Muscle layer of colon (tissue), 2 donors: ENCODE data around the gene GRIK1.

Experiments used
- H3K27ac ChIP-seq: one replicate; pipeline ENCODE4 v1.7.0; 2013; ENCODE audit warnings: low read depth, mild to moderate bottlenecking, low read length, moderate library complexity
- H3K27me3 ChIP-seq, 2 donors: one replicate each; pipeline ENCODE4 v1.7.0; 2013; ENCODE audit warnings: low read length in 2 of 2, mild to moderate bottlenecking in 2 of 2; ENCODE audit not compliant: insufficient read depth in 2 of 2, control insufficient read depth in 1 of 2
- H3K36me3 ChIP-seq: one replicate; pipeline ENCODE4 v1.7.0; 2013; ENCODE audit warnings: mild to moderate bottlenecking, low read length; ENCODE audit not compliant: insufficient read depth
- H3K4me1 ChIP-seq: one replicate; pipeline ENCODE4 v1.7.0; 2013; ENCODE audit warnings: mild to moderate bottlenecking, low read length; ENCODE audit not compliant: insufficient read depth
- H3K4me3 ChIP-seq, 2 donors: one replicate each; pipeline ENCODE4 v1.7.0; 2013; ENCODE audit warnings: low read length in 2 of 2, low read depth in 1 of 2, mild to moderate bottlenecking in 1 of 2, moderate library complexity in 1 of 2
- H3K9ac ChIP-seq: one replicate; pipeline ENCODE4 v1.7.0; 2013; ENCODE audit warnings: low read length
- H3K9me3 ChIP-seq: one replicate; pipeline ENCODE4 v1.7.0; 2013; ENCODE audit warnings: mild to moderate bottlenecking, low read length
- donor health status: abdominal sarcoma.
- donor health status: Adenocarcinoma of cecum.

Gene GRIK1

DNA sequence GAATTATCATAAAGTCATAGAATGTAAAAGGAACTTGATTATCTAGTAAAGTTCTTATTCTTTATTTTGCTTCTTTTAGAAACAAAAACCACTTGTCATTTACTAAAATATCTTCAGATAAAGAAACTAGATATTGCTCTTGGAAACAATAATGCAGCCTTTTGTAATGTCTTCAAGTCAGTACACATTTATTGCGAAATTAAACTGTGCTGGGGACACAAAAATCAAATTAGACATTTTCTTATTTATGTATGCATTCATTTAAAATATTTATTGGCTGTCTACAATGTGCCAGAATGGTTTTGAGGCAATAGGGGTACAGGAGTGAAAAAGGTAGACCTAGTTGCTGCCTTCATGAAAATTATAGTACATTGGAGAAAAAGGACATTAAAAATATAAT, 201.1 kb downstream of the GRIK1 start:
- H3K4me1 ChIP-seq = no peaks in the 10 kb centered on the region
- H3K9ac ChIP-seq = no peak overlapping the region
- H3K27me3 ChIP-seq = no peaks in the 10 kb centered on the region
- H3K36me3 ChIP-seq = no peaks in the 10 kb centered on the region
- no peak overlapping the region for H3K4me3 ChIP-seq
- H3K9me3 ChIP-seq = no peaks in the 10 kb centered on the region
- no peak overlapping the region for H3K27ac ChIP-seq

DNA sequence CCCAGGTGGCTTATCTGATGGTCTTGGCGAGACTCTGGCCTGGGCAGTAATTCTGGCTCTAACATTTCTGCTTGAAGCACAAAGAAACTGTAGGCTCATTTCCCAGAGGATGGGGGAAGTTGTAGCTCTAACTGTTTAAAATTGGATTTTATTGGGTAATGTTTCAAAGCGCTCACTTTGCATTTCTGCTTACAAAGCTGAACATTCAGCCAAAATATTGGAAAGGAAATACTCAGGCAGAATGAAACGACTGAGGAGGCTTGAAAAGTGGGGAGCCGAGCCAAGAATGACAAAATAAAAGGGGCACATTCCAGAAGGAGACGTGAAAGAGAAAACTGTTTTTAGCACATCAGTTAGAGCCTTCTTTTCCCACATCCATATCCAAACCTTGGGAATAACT, 202.6 kb downstream of the GRIK1 start:
- no peak overlapping the region for H3K4me3 ChIP-seq
- no peaks in the 10 kb centered on the region for H3K4me1 ChIP-seq
- H3K36me3 ChIP-seq = no peaks in the 10 kb centered on the region
- H3K9ac ChIP-seq = no peak overlapping the region
- H3K27ac ChIP-seq = no peak overlapping the region
- H3K27me3 ChIP-seq = no peaks in the 10 kb centered on the region
- no peaks in the 10 kb centered on the region for H3K9me3 ChIP-seq

DNA sequence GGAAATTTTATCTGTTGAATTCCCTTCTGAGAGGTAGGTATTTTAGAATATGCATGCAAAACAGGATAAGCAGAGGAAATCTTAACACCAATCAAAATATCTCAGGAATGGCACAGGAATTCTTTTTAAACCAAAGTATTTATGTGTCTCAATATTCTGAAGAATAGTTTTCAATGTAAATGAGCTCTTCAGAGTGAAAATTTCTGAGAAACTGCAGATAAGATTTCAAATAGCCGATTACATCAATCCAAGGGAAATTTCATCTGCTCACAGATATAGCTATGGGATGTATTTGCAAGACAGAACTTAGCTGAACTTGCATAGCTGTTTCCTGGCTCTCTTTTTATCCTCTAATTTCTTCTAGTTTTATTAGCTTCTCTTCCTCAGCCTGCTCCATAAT, 209.5 kb downstream of the GRIK1 start:
- Histone ChIP-seq H3K9ac (no peak overlapping the region), H3K36me3 (no peaks in the 10 kb centered on the region), H3K27ac (no peak overlapping the region), H3K4me3 (no peak overlapping the region), H3K27me3 (no peaks in the 10 kb centered on the region), H3K9me3 (no peaks in the 10 kb centered on the region), H3K4me1 (no peaks in the 10 kb centered on the region)

DNA sequence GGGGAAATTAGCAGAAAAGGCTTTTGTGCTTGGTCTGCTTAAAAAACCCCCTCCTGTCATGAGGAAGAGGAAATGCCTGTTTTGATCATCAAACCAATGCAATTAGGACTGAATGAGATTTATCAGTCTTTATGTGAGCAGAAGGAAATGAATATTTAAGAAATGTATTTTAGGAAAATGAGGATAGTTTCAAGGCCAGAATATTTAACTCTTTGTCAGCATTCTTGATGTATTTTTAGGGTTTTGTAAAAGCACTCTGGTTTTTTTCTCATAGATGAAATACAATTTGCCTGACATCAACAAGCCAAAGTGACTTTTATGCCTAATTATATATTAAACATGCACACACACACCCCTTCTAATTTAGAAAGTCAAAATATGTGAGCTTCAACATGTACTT, 213.8 kb downstream of the GRIK1 start:
- no peak overlapping the region for H3K27ac ChIP-seq
- H3K27me3 ChIP-seq = no peaks in the 10 kb centered on the region
- no peak overlapping the region for H3K9ac ChIP-seq
- H3K9me3 ChIP-seq = no peaks in the 10 kb centered on the region
- H3K4me3 ChIP-seq = no peak overlapping the region
- H3K36me3 ChIP-seq = no peaks in the 10 kb centered on the region
- H3K4me1 ChIP-seq = no peaks in the 10 kb centered on the region

DNA sequence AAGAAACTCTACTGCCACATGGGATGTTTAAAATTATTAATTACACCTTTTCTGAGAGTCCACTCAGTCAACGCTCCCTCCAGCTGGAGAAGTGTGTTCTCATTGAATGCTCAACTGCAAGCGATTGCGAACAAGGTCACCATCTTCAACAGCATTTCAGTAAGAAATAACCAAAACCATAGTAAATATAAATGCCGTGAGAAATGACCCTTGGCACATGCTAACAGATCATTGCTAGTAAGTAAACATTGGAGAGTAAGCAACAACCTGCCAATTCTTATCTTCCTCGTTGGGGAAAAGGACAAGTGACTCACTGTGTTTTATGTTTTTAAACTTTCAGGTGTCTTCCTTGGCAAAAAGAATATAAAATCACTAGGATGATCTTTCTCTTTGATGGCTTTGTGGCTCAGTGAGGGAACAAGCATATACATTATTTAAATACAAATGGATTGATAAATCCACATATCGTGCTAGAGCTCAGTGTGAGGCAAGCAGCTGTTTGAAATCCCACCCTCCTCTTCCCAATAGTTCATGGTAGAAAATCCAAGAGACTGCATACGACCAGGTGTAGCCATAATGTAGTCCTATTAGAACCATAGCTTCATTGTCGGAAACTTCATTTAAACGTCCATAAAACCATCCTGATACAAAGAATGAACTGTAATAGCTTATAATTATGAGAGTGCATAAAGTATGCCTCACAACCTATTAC, 214.6 kb downstream of the GRIK1 start:
- H3K36me3 ChIP-seq = no peaks in the 10 kb centered on the region

DNA sequence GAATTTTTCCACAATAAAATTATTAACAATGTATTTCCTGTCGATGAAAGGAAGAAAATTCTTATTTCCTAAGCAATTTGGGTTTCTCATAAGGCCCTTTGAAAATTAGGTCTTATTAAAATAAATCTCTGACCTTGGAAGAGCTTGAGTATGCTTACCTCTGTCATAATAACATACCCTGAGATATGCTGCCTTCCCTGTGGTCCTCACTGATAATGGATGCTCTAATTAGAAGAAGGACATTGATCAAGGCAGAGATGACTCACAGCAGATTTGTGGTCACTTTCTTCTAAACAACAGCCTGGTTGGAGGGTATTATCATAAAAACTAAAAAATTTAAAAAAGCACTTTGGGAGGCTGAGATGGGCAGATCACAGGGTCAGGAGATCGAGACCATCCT, 217.8 kb downstream of the GRIK1 start:
- no peaks in the 10 kb centered on the region for H3K36me3 ChIP-seq
- H3K4me3 ChIP-seq = no peak overlapping the region
- H3K4me1 ChIP-seq = no peaks in the 10 kb centered on the region
- H3K27me3 ChIP-seq = no peaks in the 10 kb centered on the region
- no peaks in the 10 kb centered on the region for H3K9me3 ChIP-seq
- H3K9ac ChIP-seq = no peak overlapping the region
- H3K27ac ChIP-seq = no peak overlapping the region

More for the DNA sequence above, 214.6 kb downstream of the GRIK1 start:
- Histone ChIP-seq H3K27ac (no peak overlapping the region), H3K4me3 (no peak overlapping the region), H3K27me3 (no peaks in the 10 kb centered on the region), H3K9ac (no peak overlapping the region), H3K4me1 (no peaks in the 10 kb centered on the region), H3K9me3 (no peaks in the 10 kb centered on the region)

DNA sequence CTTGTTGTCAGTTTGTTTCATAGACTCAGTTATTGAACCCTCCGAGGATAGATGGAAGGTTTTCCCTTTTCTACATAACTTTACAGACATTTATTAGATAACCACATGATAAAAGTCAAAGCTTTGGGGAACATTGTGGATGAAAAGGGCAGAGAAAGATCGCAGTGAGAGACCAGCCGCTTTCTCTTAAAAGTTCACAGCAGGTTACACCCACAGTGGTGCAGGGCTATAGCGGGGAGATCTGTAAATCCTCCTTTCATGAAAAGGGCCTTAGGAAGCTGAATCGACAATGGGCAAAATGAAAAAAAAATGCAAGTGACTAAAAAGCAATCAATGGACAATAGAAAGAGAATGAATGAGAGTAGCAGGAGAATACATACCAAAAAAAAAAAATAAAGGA, 218.6 kb downstream of the GRIK1 start:
- H3K27ac ChIP-seq = no peak overlapping the region
- H3K27me3 ChIP-seq = no peaks in the 10 kb centered on the region
- no peaks in the 10 kb centered on the region for H3K36me3 ChIP-seq
- no peak overlapping the region for H3K9ac ChIP-seq
- no peaks in the 10 kb centered on the region for H3K9me3 ChIP-seq
- no peak overlapping the region for H3K4me3 ChIP-seq
- H3K4me1 ChIP-seq = no peaks in the 10 kb centered on the region

DNA sequence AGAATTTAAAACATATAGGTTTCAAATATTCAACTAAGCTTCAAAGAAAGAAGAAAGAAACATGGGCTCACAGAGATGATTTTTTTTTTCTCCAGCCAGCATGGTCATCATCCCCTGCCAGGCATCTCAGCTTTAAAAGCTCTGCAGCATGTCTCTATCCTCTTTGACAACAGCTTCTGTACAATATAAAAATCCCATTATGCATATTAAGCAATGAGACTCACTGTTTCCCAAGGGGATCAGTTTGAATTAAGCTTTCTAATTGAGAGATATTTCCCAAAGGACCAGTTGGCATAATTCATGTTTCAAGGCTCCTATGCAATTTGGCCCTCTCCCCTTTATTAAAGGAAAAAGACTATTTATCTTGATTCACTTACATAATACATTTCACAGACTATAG, 220.3 kb downstream of the GRIK1 start:
- no peaks in the 10 kb centered on the region for H3K4me1 ChIP-seq
- no peaks in the 10 kb centered on the region for H3K27me3 ChIP-seq
- H3K9ac ChIP-seq = no peak overlapping the region
- H3K9me3 ChIP-seq = no peaks in the 10 kb centered on the region
- no peaks in the 10 kb centered on the region for H3K36me3 ChIP-seq
- no peak overlapping the region for H3K4me3 ChIP-seq
- no peak overlapping the region for H3K27ac ChIP-seq

DNA sequence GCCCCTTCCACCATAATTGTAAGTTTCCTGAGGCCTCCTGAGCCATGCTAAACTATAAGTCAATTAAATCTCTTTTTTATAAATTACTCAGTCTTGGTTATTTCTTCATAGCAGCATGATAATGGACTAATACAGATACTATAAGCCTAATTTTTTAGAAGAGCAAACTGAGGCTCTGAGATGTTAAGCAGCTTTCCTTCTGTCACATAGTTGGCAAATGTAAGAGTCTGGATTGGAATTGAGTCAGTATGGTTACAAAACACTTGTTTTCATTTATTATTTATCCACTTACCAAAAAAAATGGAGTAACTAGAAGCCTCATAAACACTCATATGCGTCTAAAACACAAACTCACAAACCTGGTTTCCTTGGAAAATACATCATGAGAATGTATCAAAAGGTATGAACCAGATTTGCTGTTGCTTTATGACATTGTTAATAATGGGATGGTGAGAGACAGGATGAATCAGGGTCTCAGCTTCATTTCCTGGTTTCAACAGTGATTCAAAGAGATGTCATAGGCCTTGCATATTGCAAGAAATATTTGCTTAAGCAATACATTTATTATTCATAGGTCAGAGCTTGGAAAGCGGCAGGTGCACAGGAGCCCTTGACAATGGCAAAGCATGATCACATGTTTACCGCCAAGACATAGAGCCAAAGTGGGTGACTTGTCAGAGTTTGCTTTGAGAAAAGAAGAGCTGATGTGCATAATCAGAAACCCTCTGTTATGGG, 221.5 kb downstream of the GRIK1 start:
- no peaks in the 10 kb centered on the region for H3K9me3 ChIP-seq
- no peaks in the 10 kb centered on the region for H3K36me3 ChIP-seq
- no peak overlapping the region for H3K27ac ChIP-seq
- no peaks in the 10 kb centered on the region for H3K27me3 ChIP-seq
- no peak overlapping the region for H3K9ac ChIP-seq
- no peaks in the 10 kb centered on the region for H3K4me1 ChIP-seq
- no peak overlapping the region for H3K4me3 ChIP-seq

DNA sequence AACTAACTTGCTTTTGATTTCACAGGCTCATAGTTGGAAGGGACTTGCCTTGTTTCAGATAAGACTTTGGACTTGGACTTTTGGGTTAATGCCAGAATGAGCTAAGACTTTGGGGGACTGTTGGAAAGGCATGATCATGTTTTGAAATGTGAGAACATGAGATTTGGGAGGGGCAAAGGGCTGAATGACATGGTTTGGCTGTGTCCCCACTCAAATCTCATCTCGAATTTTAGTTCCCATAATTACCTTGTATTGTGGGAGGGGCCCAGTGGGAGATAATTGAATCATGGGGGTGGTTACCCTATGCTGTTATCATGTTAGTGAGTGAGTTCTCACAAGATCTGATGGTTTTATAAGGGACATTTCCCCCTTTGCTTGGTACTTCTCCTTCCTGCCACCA, 222.1 kb downstream of the GRIK1 start:
- Histone ChIP-seq H3K9ac (no peak overlapping the region), H3K27me3 (no peaks in the 10 kb centered on the region), H3K4me3 (no peak overlapping the region), H3K4me1 (no peaks in the 10 kb centered on the region), H3K36me3 (no peaks in the 10 kb centered on the region), H3K9me3 (no peaks in the 10 kb centered on the region), H3K27ac (no peak overlapping the region)

DNA sequence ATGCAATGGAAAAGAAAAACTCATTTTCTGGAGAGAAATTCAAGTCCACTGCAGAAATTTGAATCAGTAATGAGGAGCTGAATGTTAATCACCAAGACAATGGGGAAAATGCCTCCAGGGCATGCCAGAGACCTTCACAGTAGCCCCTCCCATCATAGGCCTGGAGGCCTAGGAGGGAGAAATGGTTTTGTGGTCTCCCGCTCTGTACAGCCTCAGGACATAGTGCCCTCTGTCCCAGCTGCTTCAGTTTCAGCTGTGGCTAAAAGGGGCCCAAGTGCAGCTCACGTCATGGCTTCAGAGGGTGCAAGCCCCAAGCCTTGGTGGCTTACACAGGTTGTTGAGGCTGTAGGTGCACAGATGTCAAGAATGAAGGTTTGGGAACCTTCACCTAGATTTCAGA, 223.0 kb downstream of the GRIK1 start:
- Histone ChIP-seq H3K27me3 (no peaks in the 10 kb centered on the region), H3K9ac (no peak overlapping the region), H3K9me3 (no peaks in the 10 kb centered on the region), H3K4me1 (no peaks in the 10 kb centered on the region), H3K27ac (no peak overlapping the region), H3K4me3 (no peak overlapping the region), H3K36me3 (no peaks in the 10 kb centered on the region)

DNA sequence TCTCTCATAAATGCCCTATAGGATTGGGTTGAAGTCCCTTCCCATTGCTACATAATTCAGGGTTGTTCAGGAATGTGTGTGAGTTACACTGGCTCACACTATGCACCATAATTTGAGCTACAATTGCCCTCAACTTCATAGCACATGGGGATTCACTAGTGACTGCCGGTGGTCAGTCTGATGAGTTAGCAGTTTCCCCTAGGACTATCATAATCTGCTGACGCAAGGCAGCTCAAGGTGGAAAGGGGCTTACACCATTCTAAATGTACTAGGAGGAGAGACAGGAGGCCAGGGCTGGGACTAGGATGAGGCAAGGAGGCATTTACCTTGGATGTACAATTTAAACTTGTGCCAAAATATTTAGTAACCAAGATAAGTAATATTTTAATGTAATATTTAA, 224.7 kb downstream of the GRIK1 start:
- H3K4me1 ChIP-seq = no peaks in the 10 kb centered on the region
- no peaks in the 10 kb centered on the region for H3K36me3 ChIP-seq
- no peaks in the 10 kb centered on the region for H3K27me3 ChIP-seq
- no peak overlapping the region for H3K4me3 ChIP-seq
- no peak overlapping the region for H3K9ac ChIP-seq
- no peak overlapping the region for H3K27ac ChIP-seq
- no peaks in the 10 kb centered on the region for H3K9me3 ChIP-seq
